HT1080 (cell line): ENCODE results near the gene AMTN. TPM values are rescaled to one million over a fixed set of nuclear protein-coding genes. Genes with fewer than 3 reads are reported as not detected.
A peak's percentile ranks its signal among the peaks of the same experiment; 100 is the strongest.
"Not testable (repeated sequence)": the region's sequence is repeated elsewhere in the genome, so short reads cannot be mapped to it uniquely, and the experiment has no call there.

ENCODE experiments used
- DNase-seq: peaks from one replicate; pipeline ENCODE4 v3.0.0-alpha.2; 2015; ENCODE audit warnings: low read depth
- polyA plus RNA-seq, 2 experiments: library from polyadenylated mRNA; depleted of rRNA; stranded (reverse); fragments of >200 nt; gene quantifications; 2 replicates each; pipeline ENCODE4 v1.2.3, GENCODE V29; 2015
- total RNA-seq: library from RNA; depleted of rRNA; stranded (reverse); fragments of >200 nt; shearing (Covaris generic); gene quantifications from 2 replicates; pipeline ENCODE4 v1.2.3, GENCODE V29; 2014; rRNA removed

AMTN gene
- 0.45 TPM in 1 of 2 replicates, not detected in the other for total RNA-seq
- 0.19 TPM in 1 of 2 replicates, not detected in the other for polyA plus RNA-seq (2015; cell fraction: cytosol; rRNA removed)
- 0.43 TPM in 1 of 2 replicates, not detected in the other for polyA plus RNA-seq (2015; cell fraction: nucleus; rRNA removed)

DNA sequence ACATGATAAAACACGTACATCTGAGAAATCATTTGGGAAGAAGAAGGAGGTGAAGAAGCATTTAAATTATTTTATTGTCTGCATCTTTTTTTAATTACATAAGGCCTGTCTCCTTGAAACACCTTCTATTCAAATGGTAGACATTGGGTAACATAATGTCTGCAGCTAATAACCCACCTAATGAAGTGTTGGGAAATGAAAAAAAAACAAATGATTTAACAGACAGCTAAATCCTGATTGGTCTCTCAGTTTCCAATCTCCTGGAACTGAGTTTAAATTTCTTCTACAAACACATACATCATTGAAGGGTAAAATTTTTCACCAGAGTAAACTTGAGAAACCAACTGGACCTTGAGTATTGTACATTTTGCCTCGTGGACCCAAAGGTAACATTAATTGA is at the start of gene AMTN:
AMTN (plus strand) TSS at position 301 of the 400 bp plus-strand sequence. CDS start 209 bp downstream, outside the sequence.
- DNase-seq = no peak

DNA sequence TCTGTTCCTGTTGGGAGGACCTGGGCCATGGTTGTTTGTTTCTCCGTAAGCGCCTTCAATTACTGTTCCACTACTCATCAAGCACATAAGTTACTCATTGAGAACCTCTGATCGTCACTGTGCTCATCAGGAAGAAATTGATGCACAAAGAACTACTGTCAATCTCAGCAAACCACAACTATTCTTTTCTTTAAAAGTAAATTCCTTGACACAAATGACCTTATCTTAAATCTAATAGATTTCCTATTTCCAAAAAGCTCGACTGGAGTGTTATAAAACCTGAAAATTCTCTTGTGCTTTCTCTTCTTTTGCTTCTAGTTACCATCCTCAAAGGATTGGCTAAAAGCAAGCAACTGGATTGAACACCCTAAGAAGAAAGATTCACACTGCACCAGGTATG is 46.5 kb upstream of the AMTN start, which contains the start of gene MUC7:
MUC7 (plus strand) TSS at position 301 of the 400 bp plus-strand sequence. CDS start 1,825 bp downstream, outside the sequence.
- no peak for DNase-seq

GRCh38 chr4:70473679-70474078 is 44.7 kb upstream of the AMTN start:
- DNase-seq = no peak

- DNase-seq = no peak
Observed at GRCh38 chr4:70488748-70489147, 29.6 kb upstream of the AMTN start.

- no peak for DNase-seq
Observed at GRCh38 chr4:70496231-70496630, 22.1 kb upstream of the AMTN start.

- DNase-seq = not testable (repeated sequence)
Observed at GRCh38 chr4:70501838-70502237, 16.5 kb upstream of the AMTN start.

DNA sequence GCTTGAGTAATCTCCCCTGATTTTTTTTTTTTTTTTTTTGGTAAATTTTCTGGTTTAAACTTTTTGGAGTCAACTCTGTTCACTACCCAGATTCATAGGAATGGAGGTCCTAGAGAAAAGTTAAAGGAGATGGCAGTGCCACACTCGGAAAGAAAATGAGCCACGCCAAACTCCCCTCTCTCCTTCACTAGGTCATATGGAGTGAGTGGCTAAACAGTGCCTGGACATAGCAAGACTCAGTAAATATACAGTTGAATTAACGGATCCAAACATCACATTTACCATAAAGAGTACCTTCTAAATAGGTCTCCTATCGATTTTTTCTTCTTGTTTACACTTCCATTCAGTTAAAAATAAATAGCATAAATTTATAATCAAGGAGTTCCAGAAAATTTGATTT is 13.6 kb upstream of the AMTN start:
- DNase-seq = no peak

DNA sequence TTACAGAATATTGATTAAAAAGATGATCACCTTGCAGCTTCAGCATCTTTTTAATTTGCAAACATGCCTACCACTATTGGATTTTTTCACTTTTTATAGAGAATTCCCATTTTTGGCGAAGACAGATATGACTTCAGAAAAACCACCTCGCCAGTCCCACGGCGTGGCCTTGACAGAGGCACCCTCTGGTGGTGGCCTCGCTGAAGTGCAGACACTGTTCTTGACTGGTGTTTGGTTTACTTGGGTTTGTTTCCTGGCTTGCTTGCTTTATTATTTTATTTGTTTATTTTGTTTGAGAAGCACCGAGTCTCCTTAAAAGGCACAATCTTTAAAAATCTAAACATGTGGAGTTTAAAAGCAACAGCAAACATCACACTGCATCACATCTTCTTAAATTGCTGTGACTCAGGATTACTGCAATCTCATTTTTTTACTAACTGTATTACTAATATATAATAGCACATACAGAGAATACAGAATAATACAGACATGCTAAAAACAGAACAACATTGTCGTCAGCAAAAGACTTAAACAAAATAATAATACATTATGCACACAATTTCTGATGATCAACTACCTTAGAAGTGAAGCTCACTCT is 13.1 kb upstream of the AMTN start:
- peak; percentile 36 for DNase-seq

DNA sequence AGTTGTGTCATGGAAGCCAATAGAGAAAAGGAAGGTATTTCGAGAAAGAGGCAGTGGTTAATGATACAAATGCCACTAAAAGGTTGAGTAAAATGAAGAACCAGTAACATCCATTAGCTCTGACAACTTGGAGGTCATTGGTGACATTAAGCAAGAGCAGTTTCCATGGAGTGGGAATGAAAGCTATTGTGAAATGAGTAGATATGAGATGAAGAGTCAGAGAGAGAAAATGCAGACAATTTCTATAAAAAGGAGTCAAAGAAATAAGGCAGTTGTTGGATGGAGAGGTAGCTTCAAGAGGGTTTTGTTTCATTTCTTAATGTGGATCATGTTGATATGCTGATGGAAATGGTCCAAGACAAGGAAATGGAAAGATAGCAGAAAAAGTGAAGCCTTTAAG is 9.6 kb upstream of the AMTN start:
- DNase-seq = no peak

DNA sequence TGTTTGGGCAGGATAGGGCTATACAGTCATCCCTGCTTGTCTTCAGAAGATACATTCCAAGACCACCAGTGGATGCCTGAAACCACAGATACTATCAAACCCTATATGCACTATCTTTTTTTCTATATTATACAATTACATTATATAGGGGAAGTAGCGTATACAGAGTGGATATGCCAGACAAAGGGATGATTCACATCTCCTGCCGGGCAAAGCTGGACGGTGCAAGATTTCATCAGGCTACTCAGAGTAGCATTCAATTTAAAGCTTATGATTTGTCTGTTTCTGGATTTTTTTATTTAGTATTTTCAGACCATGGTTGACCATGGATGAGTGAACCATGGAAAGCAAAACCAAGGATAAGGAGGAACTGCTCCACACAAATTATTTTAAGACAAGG is 7.0 kb upstream of the AMTN start:
- DNase-seq = no peak

DNA sequence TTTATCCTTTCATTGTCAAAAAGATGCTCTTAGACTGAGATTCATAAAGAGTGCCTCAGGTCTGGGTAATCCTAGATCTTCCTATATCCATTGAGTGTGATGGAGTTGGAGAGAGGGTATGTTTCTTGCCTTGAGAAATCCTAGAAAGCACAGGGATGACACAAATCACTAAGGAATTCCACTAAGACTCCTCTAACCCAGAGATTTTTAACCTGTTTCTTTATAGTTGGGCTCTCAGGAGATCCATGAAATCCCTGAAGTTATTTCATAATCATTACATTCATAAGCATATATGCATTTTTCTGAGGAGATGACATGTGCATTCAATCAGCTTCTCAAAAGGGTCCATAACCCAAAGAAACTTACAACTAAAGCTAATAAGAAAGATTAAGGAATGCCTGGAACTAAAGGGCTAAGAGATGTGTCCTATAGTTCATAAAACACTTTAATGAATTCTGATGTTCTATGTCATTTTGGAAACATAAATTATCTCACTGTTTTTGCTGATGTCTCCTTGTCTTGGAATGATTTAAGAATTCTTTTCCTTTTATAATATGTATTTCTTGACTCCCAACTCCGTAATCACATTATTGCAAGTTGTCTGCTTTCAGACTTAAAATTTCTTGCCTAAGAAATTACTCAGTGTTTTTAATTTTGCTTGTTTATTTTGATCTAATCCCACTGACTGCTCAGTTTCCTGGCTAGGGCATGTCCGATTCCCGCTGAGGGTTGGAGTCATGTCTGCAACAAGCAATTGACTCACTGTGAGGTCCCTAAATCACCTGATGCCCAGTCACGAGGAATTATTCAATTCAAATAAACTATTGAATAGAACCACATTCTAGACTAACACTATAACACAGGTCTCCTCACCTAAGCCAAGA is 2.8 kb upstream of the AMTN start:
- DNase-seq = peak; percentile 67

DNA sequence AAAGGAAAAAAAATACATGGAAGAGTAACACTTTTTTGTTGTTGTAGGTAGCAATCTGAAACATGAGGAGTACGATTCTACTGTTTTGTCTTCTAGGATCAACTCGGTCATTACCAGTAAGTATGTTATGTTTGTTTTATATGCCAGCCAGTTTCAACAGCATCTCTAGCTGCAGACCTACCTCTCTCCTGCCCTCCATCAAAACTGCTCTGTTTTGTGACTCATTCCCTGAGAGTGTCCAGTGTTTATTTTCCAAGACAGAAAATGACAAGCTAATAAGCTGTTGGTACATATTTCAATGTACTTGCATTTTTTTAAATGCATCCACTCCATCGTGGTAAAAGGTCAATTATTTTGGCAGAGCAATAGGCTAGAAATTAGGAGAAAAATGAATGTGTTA is 347 bp downstream of the AMTN start:
- DNase-seq = peak; percentile 19

- DNase-seq = no peak
Observed at GRCh38 chr4:70522626-70523025, 4.3 kb downstream of the AMTN start.

- DNase-seq = no peak
Observed at GRCh38 chr4:70530997-70531396, 12.6 kb downstream of the AMTN start.

GRCh38 chr4:70531981-70532380 is 13.6 kb downstream of the AMTN start:
- DNase-seq = no peak

DNA sequence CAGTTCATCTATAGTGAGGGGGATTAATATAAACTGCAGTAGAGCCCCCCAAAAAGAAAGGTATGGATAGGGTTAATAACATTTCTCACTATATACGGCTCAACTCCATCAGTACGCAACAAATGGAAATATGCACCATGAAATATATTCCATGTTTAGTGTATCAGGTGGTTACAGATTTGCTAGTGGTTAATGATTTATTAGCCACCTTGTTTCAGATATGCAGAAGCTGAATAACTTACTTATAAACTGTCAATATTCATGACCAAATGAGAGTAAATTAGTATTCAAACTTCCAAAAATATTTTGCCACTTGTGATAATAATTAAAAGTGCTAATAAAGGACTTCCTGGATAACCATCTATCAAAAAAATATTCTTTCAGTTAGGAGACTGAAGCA is 14.8 kb downstream of the AMTN start:
- no peak for DNase-seq

- DNase-seq = no peak
Observed at GRCh38 chr4:70533791-70534190, 15.4 kb downstream of the AMTN start.

DNA sequence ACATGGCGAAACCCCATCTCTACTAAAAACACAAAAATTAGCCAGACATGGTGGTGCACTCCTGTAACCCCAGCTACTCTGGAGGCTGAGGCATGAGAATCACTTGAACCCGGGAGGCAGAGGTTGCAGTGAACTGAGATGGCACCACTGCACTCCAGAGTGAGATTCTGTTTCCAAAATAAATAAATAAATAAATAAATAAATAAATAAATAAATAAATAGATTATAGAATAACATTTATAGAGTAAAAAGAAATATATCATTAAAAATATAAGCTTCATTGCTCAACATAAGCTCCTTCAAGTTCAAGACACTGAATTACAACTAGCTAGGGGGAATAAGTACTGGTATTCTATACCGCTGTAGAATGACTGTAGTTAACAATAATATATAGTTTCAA is 16.5 kb downstream of the AMTN start:
- DNase-seq = not testable (repeated sequence)

- no peak for DNase-seq
Observed at GRCh38 chr4:70538869-70539268, 20.5 kb downstream of the AMTN start.

- peak; percentile 13 for DNase-seq
Observed at GRCh38 chr4:70544279-70544868, 26.0 kb downstream of the AMTN start.

DNA sequence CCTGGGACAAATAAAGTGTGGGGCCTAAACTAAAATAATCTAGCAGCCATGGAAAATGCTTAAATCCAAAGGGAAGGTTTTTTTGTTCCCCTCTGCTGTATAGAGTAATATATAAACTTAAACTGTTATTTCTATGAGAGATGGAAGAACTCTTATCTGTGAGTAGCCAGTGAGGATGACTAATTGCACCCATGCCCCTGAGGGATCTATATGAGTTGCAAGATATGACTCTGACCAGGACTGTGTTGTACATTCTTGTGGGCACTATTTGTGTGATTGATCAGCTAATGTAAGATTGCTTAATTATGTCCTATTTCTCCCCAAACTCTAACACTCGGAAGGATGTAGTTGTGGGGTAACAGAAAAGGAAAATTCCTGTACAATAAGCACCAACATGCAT is 38.5 kb downstream of the AMTN start:
- DNase-seq = no peak
